ENCODE results near the gene SPTLC1. TPM values are rescaled to one million over a fixed set of nuclear protein-coding genes. Genes with fewer than 3 reads are reported as not detected.
"Not testable (repeated sequence)": the region's sequence is repeated elsewhere in the genome, so short reads cannot be mapped to it uniquely, and the experiment has no call there.

SPTLC1 gene
- total and polyA plus RNA-seq, 11 donors = 10.6 to 41.0 (median 22.1) TPM

- H3K27ac ChIP-seq = peak overlapping the region in 1 of 12 donors; percentile 10
- ATAC-seq = no peak
- intact Hi-C loops (cut with DNase I) = loop anchor here in 7 of 10 donors (2.0 to 10.0 kb wide), 10 partner anchors 94 to 654 kb away; partner anchors contain the start of gene IARS1 (in 1 of the 7)
Measured at GRCh38 chr9:92140754-92141143, 25.5 kb upstream of the SPTLC1 start.

DNA sequence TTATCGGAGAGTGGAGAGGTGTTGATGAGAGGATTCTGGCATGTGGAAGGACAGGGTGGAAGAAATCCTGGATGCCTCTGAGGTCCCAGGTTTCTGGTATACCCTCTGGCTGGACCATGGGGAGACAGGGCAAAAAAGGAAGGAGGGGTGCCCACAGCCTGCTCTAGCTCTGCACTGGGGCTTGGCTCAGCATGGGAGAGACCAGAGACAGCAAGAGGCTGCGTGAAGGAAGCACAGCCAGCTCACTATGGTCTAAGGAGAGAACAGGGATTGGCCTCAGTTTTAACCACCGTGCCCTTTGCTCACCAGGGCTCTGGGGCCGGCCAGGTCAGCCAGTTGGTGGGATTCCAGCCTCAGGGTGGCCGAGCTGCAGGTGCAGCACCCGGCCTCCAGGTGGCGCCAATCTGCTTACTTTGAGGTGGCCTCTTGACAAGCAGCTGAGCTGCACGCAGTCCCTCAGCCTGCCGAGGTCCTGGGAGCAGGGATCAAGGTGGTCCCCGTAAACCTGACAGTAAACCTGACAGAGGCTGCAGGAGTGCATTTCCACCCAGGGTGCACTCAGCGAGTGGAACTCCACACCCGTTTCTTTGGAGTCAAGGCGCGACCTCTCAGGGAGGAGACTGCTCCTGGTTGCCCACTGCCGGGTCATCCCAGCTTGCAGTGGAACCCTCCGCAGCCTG lies 25.0 kb upstream of the SPTLC1 start:
- Histone ChIP-seq H3K4me3 (peak overlapping the region in 9 of 12 donors; percentile 12 to 60 (median 49)), H3K9me3 (no peaks in the 10 kb centered on the region), H3K27me3 (peaks cover 4 to 17% (median 7%) of the 10 kb centered on the region in 9 donors), H3K27ac (no peak overlapping the region), H3K36me3 (no peaks in the 10 kb centered on the region), H3K4me1 (peaks cover 0 to 21% (median 8%) of the 10 kb centered on the region in 12 donors)
- TF ChIP-seq, protein P1, sequence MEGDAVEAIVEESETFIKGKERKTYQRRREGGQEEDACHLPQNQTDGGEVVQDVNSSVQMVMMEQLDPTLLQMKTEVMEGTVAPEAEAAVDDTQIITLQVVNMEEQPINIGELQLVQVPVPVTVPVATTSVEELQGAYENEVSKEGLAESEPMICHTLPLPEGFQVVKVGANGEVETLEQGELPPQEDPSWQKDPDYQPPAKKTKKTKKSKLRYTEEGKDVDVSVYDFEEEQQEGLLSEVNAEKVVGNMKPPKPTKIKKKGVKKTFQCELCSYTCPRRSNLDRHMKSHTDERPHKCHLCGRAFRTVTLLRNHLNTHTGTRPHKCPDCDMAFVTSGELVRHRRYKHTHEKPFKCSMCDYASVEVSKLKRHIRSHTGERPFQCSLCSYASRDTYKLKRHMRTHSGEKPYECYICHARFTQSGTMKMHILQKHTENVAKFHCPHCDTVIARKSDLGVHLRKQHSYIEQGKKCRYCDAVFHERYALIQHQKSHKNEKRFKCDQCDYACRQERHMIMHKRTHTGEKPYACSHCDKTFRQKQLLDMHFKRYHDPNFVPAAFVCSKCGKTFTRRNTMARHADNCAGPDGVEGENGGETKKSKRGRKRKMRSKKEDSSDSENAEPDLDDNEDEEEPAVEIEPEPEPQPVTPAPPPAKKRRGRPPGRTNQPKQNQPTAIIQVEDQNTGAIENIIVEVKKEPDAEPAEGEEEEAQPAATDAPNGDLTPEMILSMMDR (IDR thresholded peaks at IDR 0.05) = peak; percentile 82 to 96 (median 92)
- TF ChIP-seq POLR2A (IDR thresholded peaks at IDR 0.05) = no peak
- 14 to 21% (median 19%) methylated on average over 10 to 16 of the region's 16 CpGs for WGBS, 4 donors
- ATAC-seq = peak; percentile 58 to 76 (median 71)
- intact Hi-C loops (cut with DNase I) = loop anchor here in 7 of 10 donors (2.0 to 10.0 kb wide), 10 partner anchors 95 to 655 kb away; partner anchors contain the start of gene IARS1 (in 1 of the 7)
- peak; percentile 72 to 88 (median 74) for DNase-seq

More at GRCh38 chr9:92140754-92141143, 25.5 kb upstream of the SPTLC1 start:
- H3K4me3 ChIP-seq = peak overlapping the region in 11 of 12 donors; percentile 27 to 60 (median 43)
- 6 to 9% (median 8%) methylated on average over 4 to 6 of the region's 6 CpGs for WGBS, 4 donors
- peaks cover 4 to 17% (median 7%) of the 10 kb centered on the region in 9 donors for H3K27me3 ChIP-seq
- no peak for DNase-seq
- no peaks in the 10 kb centered on the region for H3K9me3 ChIP-seq
- TF ChIP-seq POLR2A (IDR thresholded peaks at IDR 0.05) = no peak
- TF ChIP-seq, protein P1 (IDR thresholded peaks at IDR 0.05) = no peak
- no peaks in the 10 kb centered on the region for H3K36me3 ChIP-seq
- peaks cover 0 to 21% (median 8%) of the 10 kb centered on the region in 12 donors for H3K4me1 ChIP-seq

DNA sequence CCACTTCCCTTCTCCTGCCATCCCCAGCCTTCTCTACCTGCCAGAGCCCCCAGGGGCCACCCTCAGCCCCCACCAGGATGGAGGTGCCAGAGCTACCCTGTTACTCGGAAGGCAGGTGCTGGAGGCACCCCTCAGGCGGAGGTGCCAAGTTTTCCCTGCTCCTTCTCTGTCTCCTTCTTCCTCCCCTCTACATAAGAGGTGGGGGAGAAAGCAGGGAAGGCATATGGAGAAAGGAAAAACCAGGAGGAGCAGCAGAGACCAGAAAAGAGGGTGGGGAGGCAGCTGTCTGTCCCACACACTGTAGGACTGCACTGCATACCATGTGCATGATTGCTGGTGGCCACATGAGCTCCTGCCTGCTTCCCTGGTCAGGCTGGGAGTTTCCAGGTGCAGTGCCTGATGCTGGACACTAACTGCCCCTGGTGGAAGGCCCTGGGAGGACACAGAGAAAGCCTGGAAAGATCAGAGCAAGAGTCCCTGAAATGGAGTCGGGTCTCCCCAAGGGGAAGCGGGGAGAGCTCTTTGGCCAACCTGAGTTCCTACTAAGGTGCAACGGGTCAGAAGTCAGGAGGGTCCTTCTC lies 23.8 kb upstream of the SPTLC1 start:
- H3K27me3 ChIP-seq = peaks cover 4 to 17% (median 7%) of the 10 kb centered on the region in 9 donors
- intact Hi-C loops (cut with DNase I) = loop anchor here in 8 of 10 donors (2.0 to 10.0 kb wide), 12 partner anchors 83 to 653 kb away; partner anchors contain the start of gene IARS1 (in 4 of the 8)
- not testable (repeated sequence) for H3K27ac ChIP-seq, H3K9me3 ChIP-seq, H3K36me3 ChIP-seq, DNase-seq, ATAC-seq, H3K4me3 ChIP-seq
- 88 to 93% (median 92%) methylated on average over 5 of the region's 5 CpGs for WGBS, 4 donors
- TF ChIP-seq, protein P1 (IDR thresholded peaks at IDR 0.05) = peak in 1 of 12 donors; percentile 6
- H3K4me1 ChIP-seq = peaks cover 0 to 26% (median 8%) of the 10 kb centered on the region in 12 donors
